GM19193 (cell line): ENCODE measurements around the gene CHSY1.

Source experiments
- POLR2A ChIP-seq: IDR thresholded peaks from 4 replicates; pipeline ENCODE4 v1.6.1; 2011; ENCODE audit not compliant: insufficient read depth, insufficient read length; ENCODE audit errors: extremely low read depth

CHSY1 gene

DNA sequence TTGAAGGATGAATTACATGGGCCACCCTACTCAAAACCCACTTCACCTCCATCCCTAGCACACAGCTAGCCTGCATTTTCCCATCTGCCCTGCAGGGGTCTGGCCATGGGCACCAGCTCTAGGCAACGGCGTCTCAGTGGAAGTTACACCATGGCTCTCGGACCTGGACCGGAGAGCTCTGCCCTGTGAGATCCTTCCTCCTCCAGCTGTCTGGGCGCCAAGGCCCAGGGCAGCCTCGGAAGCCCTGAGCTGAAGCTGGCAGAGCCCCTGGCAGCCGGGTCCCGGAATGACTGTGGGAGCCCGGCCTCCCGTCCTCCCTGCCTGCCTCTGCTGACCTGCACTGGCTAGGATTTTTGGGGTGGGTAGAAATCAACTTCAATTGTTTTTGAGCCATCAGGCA is 98.9 kb downstream of the CHSY1 start:
- no peak for TF ChIP-seq POLR2A

DNA sequence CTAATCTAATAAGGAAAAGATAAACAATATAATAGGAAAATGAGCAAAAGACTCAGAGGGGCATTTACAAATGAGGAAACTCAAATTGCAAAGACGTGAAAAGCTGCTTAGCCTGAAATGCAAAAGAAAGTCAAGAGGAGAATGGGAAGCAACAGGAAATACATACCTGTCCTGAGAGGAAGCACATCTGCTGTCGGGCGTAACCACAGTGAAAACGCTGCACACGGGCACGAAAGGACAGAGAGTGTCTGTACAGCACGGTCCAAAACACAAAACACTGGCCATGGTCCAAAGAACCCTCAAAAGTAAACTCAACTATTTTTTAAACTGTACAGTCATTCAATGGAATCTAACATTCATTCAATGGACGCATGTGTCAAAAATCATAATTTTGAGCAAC is 100.6 kb downstream of the CHSY1 start:
- no peak for TF ChIP-seq POLR2A

DNA sequence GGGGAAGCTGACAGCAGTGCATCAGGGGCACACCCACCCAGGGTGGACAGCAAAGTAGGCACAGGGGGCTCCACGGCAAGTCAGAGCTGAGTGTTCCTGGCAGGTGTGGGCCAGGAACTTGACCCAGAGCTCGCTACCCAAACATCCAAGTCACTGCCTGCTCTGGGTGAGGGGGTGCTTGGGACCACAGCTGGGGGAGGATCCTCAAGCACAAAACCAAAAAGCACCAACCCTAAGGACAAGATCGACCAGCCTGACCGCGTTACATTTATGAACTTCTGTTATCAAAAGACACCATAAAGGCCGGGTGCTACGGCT is 101.2 kb downstream of the CHSY1 start:
- no peak for TF ChIP-seq POLR2A

DNA sequence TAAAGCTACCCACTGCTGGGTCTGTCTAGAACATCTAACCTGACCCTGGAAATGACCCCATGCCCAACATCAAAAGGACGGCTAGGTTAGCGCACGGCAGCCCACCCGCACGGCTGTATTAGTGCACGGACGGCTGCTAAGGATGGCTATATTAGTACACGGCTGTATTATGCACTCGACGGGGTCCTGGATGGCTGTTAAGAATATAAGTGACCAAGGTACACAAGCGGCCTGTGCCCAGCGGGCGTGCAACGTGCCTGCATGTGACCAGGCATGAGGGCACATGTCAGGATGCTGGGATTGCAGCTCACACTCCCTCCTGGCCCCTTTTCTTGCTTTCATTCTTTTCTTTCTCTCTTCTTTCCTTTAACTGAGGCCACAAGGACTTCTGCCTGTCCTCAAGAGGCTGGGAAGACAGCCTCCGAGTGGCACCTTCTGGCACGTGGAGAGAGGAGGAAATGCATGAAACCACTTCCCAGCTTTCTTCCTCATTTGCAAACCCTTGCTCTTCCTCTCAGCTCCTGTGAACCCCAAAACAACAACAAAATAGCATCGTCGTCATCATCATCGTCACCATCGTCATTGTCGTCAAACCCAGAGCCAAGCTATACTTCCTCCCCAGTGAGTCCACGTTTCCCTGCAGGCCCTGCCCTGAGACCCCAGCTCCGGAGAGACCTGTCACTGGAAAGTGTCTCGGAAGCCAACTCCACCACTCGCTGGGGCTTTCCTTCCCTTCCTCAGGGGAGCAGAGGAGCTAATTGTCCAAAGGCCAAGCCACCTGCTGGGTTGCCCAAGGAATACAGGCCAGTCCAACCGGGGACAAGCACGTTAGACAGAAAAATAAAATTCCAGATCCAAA is 101.8 kb downstream of the CHSY1 start:
- TF ChIP-seq POLR2A, result no peak

DNA sequence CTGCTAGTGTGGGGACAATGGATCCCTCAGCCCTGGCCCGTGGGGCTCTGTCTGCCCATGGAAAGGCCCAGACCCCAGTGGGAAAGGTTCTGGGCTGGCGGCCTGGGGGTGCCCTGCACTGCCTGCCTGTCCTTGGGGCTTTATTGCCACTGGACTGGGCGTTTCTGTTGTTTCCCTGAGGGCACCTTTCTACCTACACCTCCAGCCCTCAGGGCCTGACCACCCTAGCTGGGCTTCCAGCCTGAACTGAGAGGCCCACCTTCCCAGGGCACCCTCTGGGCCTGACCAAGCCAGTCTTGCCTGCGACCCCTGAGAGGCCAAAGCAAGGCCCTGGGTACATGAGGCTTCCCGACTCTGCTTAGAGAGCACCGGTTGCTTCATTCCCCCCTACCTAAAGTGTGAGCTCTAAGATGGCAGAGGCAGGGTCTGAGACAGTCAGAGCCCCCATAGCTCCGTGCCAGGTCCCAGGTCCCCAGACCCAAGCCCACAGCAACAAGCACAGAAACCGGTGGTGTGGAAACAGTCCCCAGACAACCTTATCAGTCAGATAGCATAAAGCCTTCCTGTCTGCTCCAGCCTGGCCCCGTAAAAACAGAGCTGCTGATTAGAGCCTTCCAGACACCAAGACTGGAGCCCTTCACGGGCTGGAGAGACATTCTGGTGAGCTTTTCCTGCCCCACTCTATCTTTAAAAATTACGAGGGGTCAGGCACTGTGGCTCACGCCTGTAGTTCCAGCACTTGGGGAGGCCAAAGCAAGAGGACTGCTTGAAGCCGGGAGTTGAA is 102.8 kb downstream of the CHSY1 start:
- TF ChIP-seq POLR2A, result no peak

DNA sequence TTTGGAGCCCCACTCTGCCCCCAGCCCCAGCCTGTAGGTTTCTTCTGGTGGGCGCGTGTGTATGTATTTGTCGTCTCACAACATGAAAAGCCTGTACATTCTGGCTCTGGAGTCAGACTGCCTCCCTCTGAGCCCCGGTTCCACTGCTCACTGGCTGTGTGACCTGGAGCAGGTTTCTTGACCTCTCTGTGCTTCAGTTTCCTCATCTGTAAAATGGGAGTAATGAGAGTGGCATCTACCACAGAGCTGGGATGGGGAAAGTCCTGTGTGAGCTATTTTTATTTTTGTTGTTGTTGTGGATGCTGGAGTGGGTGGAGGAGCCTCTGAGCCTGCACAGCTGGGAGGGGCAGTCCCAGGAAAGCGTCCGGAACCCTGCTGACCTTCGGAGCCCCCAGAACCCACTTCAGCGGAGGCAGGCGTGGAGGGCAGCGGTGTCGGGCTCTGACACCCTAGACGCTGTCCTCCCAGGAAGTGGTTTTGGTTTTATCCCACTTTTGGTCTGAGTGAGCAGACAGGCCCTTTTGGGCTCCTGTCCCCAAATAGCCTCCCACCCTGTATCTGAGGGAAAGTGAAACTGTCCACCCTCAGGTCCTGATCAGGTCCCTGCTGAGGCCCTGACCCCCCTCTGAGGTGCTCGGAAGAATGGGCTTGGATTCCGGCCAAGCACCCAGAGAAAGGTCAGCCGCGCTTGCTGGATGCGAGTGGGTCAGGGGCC is 103.5 kb downstream of the CHSY1 start:
- no peak for TF ChIP-seq POLR2A

DNA sequence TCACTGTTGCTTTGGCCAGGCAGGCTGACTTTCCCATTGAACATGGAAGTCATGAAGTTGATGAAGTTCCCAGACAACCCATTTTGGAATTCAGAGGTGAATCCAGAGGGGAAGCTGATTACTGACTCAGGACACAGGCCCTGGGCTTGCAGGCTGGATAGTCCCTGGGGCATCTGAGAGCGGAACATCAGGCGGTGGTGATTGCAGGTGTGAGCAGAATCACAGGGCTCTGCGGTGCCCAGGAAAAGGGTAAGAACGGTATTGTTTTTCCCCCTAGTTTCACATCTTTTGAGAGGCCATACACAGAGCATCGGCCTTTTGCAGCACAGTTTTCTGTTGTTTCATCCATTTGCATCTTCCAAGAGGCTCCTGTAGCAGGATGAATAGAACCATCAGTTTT is 104.7 kb downstream of the CHSY1 start:
- TF ChIP-seq POLR2A, result no peak

DNA sequence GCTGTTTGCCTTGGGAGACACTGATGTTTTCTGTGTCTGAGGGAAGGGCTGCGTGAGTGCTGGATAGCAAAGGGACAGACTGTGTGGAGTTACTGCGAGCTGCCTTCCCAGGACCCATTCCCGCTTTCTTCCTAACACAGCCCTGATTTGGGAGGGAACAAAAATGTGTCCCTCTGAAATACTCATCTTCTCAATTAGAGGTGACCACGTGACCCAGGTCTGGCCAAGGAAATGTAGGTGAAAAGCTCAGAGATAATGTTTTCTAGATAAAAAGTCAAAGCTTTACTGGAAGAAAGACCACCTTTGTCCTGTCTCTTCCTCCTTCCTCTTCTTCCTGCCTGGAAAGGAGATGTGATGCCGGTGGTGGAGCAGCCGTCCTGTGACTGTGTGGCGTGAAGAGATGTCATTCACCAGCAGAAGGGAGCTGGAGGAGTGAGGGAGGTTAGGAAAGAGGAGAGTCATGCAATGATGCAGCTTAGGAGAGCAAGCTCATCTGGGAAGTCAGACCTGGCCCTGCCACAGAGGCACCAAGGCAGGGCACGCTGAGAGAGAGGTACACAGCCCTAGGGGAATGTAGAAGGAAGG is 105.6 kb downstream of the CHSY1 start:
- TF ChIP-seq POLR2A, result no peak

DNA sequence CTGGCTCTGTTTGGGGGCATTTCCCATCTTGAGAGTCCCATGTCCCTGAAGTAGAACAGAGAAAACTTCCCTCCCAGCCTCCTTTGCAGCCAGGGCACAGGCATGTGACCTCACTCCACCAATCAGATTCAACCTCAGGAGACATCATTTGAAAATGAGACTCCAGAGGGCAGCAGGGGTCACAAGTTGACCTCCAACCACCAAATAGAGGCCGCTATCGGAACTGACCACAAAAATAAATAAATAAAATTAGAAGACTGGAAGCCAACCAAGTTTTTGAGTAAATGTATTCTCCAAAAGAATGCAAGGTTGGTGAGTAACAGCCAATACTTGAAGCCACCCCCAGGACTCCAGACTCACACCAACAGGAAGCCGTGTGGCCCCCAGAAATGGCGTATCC is 106.5 kb downstream of the CHSY1 start:
- TF ChIP-seq POLR2A, result no peak

DNA sequence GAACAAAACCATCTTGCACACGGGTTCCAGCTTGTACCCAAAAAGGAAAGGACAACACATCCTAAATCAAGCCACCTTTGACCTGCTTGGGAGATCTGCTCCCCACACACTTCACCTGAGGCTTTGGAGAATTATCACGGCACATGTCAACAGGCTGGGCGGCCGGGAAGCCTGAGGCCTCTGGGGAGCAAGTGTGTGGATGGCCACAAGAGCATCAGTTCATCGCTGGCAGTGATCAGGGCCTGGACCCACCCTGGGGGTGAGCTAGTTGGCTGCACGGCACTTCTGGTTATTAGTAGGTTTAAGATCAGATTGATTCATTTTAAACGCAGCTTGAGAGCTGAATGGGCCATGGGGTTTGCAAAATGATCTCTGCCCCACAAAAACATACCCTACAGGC is 108.5 kb downstream of the CHSY1 start:
- no peak for TF ChIP-seq POLR2A

DNA sequence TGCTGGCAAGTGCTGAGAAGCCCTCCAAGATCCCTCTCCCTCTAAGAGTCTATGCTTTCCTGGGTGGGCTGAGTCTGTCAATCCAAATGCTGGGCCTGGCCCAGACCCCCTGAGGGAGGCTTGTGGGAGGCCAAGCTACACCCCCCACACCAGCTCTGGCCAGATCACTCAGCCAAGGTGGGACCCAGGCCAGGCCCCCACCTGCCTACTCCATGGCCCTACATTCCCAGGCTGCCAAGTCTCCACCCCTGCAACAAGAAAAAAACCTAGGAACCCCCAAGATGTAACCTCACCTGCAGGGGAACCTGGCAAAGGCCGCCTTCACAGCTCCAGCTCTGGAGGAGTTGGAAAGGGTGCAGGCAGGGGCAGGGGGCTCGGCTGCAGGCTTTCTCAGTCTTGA is 109.1 kb downstream of the CHSY1 start:
- no peak for TF ChIP-seq POLR2A

DNA sequence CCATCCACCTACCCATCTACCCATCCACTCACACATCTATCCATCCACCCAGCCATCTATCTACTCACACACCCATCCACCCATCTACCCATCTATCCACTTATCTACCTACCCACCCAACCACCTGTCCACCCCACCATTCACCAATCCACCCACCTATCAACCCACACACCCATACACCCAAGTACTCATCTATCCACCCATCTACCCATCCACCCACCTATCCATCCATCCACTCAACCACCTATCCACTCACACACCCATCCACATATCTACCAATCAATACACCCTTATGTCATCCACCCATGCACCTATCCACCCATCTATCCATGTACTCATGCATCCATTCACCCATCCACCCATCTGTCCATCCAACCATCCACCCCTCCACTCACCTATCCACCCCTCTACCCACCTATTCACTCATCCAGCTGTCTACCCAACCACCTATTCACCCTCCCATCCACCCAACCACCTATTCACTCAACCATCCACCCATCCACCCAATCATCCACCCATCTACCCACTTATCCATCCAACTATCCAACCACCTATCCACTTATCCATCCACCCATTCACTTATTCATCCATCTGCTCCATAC is 109.8 kb downstream of the CHSY1 start:
- no peak for TF ChIP-seq POLR2A

DNA sequence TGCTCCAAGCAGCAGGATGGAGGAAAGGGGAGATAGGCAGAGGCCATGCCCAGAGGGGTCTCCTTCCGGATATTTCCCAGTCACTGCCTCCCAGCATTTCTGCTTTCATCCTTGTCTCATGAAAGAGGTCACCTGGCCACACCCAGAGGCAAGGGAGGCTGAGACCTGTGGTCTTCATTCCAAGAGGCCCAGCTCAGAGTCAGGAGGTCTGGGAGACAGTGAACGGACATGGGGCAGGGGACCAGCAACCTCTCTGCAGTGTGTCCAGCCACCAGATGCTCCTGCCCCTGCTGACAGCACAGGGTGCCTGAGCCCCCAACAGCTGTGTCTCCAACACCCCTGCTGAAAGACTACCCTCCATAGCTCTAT is 111.2 kb downstream of the CHSY1 start:
- TF ChIP-seq POLR2A, result no peak

DNA sequence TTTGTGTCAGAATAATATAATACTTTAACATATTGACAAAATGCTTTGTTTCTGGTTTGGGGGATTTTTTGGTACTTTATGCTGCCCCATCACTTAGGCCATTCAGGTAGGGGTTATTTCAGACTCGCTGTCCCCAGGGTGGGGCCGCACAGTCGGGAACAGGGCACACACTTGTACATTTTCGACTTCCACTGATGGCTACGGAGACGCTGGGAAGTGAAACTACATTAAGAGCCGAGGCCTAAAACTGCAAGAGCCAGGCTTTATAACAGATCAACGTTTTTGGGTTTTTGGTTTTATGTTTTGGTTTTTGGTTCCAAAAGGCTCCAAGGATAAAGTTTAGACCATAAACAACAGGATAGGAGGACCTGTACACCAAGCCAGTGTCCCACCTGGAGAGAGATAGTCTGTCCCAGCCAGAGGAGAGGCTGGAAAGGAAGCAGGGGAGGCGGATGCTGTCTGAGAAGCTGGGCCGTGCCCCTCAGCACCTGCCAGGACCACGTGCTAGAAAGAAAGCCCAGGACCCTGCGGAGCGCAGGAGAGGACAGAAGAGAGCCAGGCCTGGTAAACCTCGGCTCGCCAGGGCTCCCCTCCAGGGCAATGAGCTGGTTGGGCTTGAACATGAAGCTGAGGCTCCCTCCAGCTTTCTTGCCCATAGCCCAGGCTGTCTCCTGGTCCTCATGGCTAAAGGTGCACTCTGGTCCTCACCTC is 111.7 kb downstream of the CHSY1 start:
- TF ChIP-seq POLR2A, result no peak
